Peyer's patch (tissue), 4 donors: Measurements from ENCODE around the gene POSTN. TPM values are rescaled to one million over a fixed set of nuclear protein-coding genes. Genes with fewer than 3 reads are reported as not detected.
"Not testable (repeated sequence)": the region's sequence is repeated elsewhere in the genome, so short reads cannot be mapped to it uniquely, and the experiment has no call there.

Experiments used
- DNase-seq, 3 donors: peaks; one replicate each; pipeline ENCODE4 v3.0.0-alpha.2; 2017 to 2019
- H3K27ac ChIP-seq, 4 donors: fragments of 200-600 bp; sonication (generic); one replicate each; pipeline ENCODE4 v1.5.1; 2016 to 2019
- H3K27me3 ChIP-seq, 2 donors: fragments of 200-600 bp; sonication (generic); one replicate each; pipeline ENCODE4 v1.5.1; 2019
- H3K36me3 ChIP-seq, 3 donors: fragments of 200-600 bp; sonication (generic); one replicate each; pipeline ENCODE4 v1.5.1; 2016 to 2019
- H3K4me1 ChIP-seq, 4 donors: fragments of 200-600 bp; sonication (generic); one replicate each; pipeline ENCODE4 v1.5.1; 2016 to 2019
- H3K4me3 ChIP-seq, 4 donors: fragments of 200-600 bp; sonication (generic); 1 replicate in 3 of 4; 2 replicates in 1 of 4; pipeline ENCODE4 v1.5.1; 2016 to 2019; ENCODE audit warnings: mild to moderate bottlenecking in 1 of 4
- H3K9me3 ChIP-seq, 4 donors: fragments of 200-600 bp; sonication (generic); one replicate each; pipeline ENCODE4 v1.5.1; 2016 to 2019; ENCODE audit warnings: mild to moderate bottlenecking in 1 of 4
- CTCF ChIP-seq, 6 experiments: fragments of 450-650 bp in 4 of 6; fragments of 200-600 bp in 2 of 6; sonication (generic) in 1 of 6; IDR thresholded peaks; one replicate each; pipeline ENCODE4 v1.5.1; 2017 to 2019; ENCODE audit warnings: antibody characterized with exemption in 6 of 6, mild to moderate bottlenecking in 3 of 6, moderate library complexity in 1 of 6
- POLR2A ChIP-seq, 2 donors: fragments of 450-650 bp; IDR thresholded peaks; one replicate each; pipeline ENCODE4 v1.5.1; 2017; ENCODE audit warnings: antibody characterized with exemption in 2 of 2, mild to moderate bottlenecking in 2 of 2, moderate library complexity in 2 of 2
- total RNA-seq, 4 donors: library from RNA; depleted of rRNA; stranded (reverse); fragments of >200 nt; gene quantifications; one replicate each; pipeline ENCODE4 v1.1.0, GENCODE V29; 2016

The POSTN gene
- total RNA-seq, 4 donors from 2014 or later: 3.2 to 27.0 (median 12.8) TPM

GRCh38 chr13:37585541-37585940 lies 13.0 kb downstream of the POSTN start:
- Histone ChIP-seq H3K36me3 (no peaks in the 10 kb centered on the region), H3K27ac (no peak overlapping the region), H3K27me3 (no peaks in the 10 kb centered on the region), H3K4me3 (no peak overlapping the region), H3K9me3 (no peaks in the 10 kb centered on the region), H3K4me1 (no peaks in the 10 kb centered on the region)
- no peak for TF ChIP-seq POLR2A (IDR thresholded peaks at IDR 0.05)
- no peak for DNase-seq

GRCh38 chr13:37576601-37577000 lies 22.0 kb downstream of the POSTN start:
- Histone ChIP-seq H3K36me3 (no peaks in the 10 kb centered on the region), H3K4me1 (no peaks in the 10 kb centered on the region), H3K27me3 (no peaks in the 10 kb centered on the region), H3K27ac (no peak overlapping the region), H3K9me3 (no peaks in the 10 kb centered on the region), H3K4me3 (no peak overlapping the region)
- no peak for TF ChIP-seq POLR2A (IDR thresholded peaks at IDR 0.05)
- DNase-seq: no peak

DNA sequence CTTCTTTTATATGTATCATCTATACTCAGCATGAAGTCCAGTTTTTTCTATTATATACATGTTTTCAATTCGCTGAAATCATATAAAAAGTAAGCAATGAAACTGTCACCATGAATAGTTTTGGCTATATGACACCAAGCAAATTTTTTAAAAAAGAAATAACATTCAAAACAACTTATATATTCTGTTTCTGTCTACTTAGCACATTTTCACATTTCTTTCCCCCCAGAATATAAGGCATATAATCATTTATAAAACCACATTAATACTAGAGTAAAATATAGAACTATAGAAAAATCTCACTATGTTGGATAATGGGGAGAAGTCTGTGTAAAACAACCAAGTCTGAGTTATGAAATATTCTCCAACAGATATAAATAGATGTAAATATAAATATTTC lies 33.1 kb downstream of the POSTN start:
- DNase-seq: no peak
- TF ChIP-seq POLR2A (IDR thresholded peaks at IDR 0.05): no peak
- no peak for TF ChIP-seq CTCF (IDR thresholded peaks at IDR 0.05)
- H3K9me3 ChIP-seq: no peaks in the 10 kb centered on the region
- no peaks in the 10 kb centered on the region for H3K36me3 ChIP-seq
- no peaks in the 10 kb centered on the region for H3K4me1 ChIP-seq
- H3K27me3 ChIP-seq: no peaks in the 10 kb centered on the region
- no peak overlapping the region for H3K27ac ChIP-seq
- H3K4me3 ChIP-seq: no peak overlapping the region

DNA sequence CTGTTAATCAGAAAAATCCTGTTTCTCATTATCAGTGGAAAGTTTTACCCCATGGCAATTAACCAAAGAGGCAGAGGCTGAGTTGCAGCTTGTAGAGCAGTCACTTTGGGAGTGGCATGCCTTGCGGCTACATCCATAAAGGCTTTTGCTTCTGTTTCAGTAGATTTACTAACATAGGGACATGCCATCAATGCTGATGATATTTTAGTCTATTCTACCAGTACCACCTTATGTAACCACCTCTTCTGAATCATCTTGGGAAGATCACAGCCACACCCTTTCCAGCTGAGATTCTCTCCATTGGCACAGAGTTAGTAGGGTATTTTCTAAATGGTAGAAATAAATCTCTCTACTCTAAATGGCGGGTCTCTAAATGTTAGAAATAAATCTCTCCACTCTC lies 37.5 kb downstream of the POSTN start:
- DNase-seq: no peak
- no peaks in the 10 kb centered on the region for H3K27me3 ChIP-seq
- no peak overlapping the region for H3K4me3 ChIP-seq
- TF ChIP-seq CTCF (IDR thresholded peaks at IDR 0.05) (no peak), POLR2A (IDR thresholded peaks at IDR 0.05) (no peak)
- no peak overlapping the region for H3K27ac ChIP-seq
- no peaks in the 10 kb centered on the region for H3K4me1 ChIP-seq
- H3K9me3 ChIP-seq: no peaks in the 10 kb centered on the region
- no peaks in the 10 kb centered on the region for H3K36me3 ChIP-seq

DNA sequence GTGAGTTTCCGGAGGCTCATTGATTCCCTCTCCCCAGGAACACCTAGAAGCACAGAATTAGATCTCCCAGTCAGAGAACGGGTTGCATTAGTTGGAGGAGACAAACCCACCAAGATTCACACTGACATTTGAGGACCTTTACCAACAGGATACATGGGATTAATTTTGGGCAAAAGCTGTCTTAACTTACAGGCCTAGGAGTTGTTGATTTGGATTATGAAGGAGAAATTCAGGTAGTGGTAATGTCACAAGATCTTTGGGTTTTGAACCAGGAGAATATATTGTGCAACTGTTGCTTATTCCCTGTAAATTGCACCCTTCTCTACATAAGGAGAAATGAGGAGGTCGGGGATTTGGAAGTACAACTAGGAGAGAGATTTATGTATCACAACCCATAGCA lies 38.0 kb downstream of the POSTN start:
- Histone ChIP-seq H3K36me3 (no peaks in the 10 kb centered on the region), H3K9me3 (no peaks in the 10 kb centered on the region), H3K4me3 (no peak overlapping the region), H3K4me1 (no peaks in the 10 kb centered on the region), H3K27ac (no peak overlapping the region), H3K27me3 (no peaks in the 10 kb centered on the region)
- TF ChIP-seq CTCF (IDR thresholded peaks at IDR 0.05): no peak
- TF ChIP-seq POLR2A (IDR thresholded peaks at IDR 0.05): no peak
- DNase-seq: no peak

DNA sequence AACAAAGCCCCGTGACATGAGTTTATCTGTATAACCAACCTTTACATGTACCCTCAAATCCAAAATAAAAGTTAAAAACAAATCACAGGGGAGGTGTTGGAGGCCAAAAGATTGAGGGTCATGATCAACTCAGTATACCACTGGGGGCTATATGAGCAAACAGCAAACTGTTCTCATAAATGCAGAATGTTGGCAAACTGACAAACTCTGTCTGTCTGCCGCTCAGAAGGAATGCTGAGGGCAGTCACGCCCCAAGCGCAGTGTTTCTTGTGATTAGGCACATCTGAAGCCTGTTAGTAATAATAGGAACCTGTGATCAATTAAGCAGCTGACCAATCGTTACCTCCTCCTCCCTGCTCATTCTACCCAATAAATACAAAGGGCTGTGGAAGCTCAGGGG lies 39.8 kb downstream of the POSTN start:
- not testable (repeated sequence) for H3K9me3 ChIP-seq, H3K27ac ChIP-seq, H3K4me1 ChIP-seq, H3K4me3 ChIP-seq, H3K27me3 ChIP-seq, DNase-seq, H3K36me3 ChIP-seq

GRCh38 chr13:37546087-37546486 lies 52.5 kb downstream of the POSTN start:
- no peak for DNase-seq
- no peak overlapping the region for H3K27ac ChIP-seq
- H3K4me3 ChIP-seq: no peak overlapping the region
- TF ChIP-seq CTCF (IDR thresholded peaks at IDR 0.05) (no peak), POLR2A (IDR thresholded peaks at IDR 0.05) (no peak)
- H3K27me3 ChIP-seq: no peaks in the 10 kb centered on the region
- no peaks in the 10 kb centered on the region for H3K36me3 ChIP-seq
- H3K4me1 ChIP-seq: no peaks in the 10 kb centered on the region
- H3K9me3 ChIP-seq: peaks cover 0 to 2% (median 0%) of the 10 kb centered on the region in 4 donors
